AG09309 (cell line): ENCODE measurements around the gene RELCH.
A peak's percentile ranks its signal among the peaks of the same experiment; 100 is the strongest.

ENCODE experiments used
- DNase-seq: peaks from one replicate; pipeline ENCODE4 v3.0.0-alpha.2; 2010; ENCODE audit warnings: low read depth
- H3K4me3 ChIP-seq: 2 replicates; pipeline ENCODE4 v1.5.1; 2011; ENCODE audit warnings: mild to moderate bottlenecking, low read depth, low read length, moderate library complexity; ENCODE audit not compliant: control insufficient read depth
- TF ChIP-seq, protein P1 (sequence below): IDR thresholded peaks from 2 replicates; pipeline ENCODE4 v1.5.1; 2011; ENCODE audit warnings: mild to moderate bottlenecking, low read depth, low read length, inconsistent platforms; ENCODE audit not compliant: insufficient read depth, control insufficient read depth; ENCODE audit errors: missing control alignments

RELCH gene

DNA sequence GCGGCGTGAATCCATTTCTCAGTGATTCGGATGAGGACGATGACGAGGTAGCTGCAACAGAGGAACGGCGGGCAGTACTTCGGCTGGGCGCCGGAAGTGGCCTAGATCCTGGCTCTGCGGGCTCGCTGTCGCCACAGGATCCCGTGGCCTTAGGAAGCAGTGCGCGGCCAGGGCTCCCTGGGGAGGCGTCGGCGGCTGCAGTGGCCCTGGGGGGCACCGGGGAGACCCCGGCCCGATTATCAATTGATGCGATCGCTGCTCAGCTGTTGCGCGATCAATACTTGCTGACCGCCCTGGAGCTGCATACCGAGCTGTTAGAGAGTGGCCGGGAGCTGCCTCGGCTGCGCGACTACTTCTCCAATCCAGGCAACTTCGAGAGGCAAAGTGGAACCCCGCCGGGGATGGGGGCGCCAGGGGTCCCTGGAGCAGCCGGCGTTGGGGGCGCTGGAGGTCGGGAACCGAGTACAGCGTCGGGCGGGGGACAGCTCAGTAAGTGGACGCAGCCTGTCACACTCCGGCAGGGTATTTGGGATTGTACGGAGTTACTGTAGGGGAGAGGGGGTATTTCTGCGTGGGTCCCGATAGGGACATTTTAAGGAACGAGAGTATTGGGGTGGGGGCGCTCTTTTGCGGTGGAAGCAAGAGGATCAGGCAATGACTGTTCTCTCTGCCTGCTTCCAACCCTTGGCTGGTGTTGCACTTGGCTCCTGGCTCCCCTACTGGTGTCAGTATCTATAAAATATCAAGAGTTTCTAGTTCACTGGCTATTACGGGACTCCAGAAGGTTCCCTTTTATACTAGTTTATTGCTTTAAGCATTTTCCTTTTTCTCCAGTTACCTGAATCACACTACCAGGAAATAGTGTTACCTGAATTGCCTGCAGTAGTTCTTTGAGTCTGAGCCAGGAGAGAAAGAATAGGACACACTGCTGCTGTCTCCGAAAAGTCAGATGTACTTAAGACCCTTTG is 772 bp downstream of the RELCH start:
- DNase-seq: no peak
- TF ChIP-seq, protein P1, sequence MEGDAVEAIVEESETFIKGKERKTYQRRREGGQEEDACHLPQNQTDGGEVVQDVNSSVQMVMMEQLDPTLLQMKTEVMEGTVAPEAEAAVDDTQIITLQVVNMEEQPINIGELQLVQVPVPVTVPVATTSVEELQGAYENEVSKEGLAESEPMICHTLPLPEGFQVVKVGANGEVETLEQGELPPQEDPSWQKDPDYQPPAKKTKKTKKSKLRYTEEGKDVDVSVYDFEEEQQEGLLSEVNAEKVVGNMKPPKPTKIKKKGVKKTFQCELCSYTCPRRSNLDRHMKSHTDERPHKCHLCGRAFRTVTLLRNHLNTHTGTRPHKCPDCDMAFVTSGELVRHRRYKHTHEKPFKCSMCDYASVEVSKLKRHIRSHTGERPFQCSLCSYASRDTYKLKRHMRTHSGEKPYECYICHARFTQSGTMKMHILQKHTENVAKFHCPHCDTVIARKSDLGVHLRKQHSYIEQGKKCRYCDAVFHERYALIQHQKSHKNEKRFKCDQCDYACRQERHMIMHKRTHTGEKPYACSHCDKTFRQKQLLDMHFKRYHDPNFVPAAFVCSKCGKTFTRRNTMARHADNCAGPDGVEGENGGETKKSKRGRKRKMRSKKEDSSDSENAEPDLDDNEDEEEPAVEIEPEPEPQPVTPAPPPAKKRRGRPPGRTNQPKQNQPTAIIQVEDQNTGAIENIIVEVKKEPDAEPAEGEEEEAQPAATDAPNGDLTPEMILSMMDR: peak; percentile 15
- H3K4me3 ChIP-seq: peak overlapping the region; percentile 97

DNA sequence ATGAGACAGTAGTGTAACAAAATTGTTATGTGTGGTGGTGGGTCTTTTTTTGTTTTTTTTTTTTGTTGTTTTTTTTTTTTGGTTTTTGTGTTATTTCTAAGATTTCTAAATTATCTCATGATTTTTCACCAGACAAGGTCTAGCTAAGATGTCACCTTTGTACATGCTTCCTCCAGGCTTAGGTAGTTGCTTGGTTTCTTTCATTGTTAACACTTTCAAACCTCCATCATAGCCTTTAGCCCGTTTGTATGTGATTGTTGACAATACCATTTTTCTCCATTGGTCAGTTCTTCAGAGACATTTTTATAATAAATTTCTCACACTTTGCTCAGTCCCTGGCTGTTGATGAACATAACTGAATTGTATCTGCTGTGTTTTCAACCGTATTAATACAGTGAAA is 2.2 kb downstream of the RELCH start:
- H3K4me3 ChIP-seq: no peak overlapping the region

DNA sequence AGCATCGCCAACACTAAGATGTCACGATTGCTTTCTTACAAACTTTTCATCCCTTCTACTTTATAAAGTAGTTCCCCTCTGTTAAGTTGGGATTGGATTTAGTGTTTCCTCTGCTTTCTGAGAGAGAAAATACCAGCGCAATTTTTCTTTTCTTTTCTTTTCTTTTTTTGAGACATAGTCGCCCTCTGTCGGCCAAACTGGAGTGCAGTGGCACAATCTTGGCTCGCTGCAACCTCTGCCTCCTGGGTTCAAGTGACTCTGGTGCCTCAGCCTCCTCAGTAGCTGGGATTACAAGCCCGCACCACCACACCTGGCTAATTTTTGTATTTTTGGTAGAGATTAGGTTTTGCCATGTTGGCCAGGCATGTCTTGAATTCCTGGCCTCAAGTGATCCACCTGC is 9.0 kb downstream of the RELCH start:
- no peak for DNase-seq
- TF ChIP-seq, protein P1: no peak
- no peak overlapping the region for H3K4me3 ChIP-seq

More for the DNA sequence above, 2.2 kb downstream of the RELCH start:
- TF ChIP-seq, protein P1: no peak
- DNase-seq: no peak

DNA sequence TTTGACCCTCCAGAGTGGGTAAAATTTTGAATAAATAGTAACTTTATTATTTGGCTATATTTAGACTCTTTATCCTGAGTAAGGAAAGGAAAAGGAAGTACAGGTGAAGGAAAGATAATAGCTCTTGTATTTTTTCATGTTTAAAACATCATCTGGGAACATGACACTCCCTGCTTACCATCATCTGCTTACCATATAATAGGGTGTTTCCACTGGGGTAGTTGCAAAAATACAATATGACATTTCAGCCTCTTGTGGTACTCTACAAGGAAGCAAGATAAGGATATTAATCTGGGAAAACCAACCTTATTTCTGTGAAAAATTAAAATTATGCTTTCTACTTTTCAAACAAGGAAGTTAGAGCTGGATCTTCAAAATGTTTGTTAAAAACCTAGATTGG is 9.9 kb downstream of the RELCH start:
- TF ChIP-seq, protein P1: no peak
- no peak overlapping the region for H3K4me3 ChIP-seq
- DNase-seq: no peak

DNA sequence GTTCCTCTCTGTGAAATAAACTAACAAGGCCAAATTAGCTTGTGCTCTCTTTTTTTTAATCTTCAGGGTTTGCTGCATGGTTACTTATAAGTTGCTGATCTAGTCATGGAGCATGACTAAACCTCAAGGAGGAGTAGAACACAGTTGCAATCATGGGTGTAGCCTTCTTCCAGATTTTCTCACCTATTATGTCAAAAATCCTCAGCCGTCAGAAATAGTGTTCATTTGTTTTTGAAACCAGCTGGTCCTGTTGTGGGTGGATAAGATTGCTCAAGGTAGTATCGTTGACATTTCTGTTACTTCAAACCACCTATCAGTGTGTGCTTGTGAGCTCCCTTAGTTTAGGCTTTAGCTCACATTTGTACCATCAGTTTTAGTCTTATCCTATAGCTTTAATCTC is 11.2 kb downstream of the RELCH start:
- TF ChIP-seq, protein P1: no peak
- no peak overlapping the region for H3K4me3 ChIP-seq
- DNase-seq: no peak

DNA sequence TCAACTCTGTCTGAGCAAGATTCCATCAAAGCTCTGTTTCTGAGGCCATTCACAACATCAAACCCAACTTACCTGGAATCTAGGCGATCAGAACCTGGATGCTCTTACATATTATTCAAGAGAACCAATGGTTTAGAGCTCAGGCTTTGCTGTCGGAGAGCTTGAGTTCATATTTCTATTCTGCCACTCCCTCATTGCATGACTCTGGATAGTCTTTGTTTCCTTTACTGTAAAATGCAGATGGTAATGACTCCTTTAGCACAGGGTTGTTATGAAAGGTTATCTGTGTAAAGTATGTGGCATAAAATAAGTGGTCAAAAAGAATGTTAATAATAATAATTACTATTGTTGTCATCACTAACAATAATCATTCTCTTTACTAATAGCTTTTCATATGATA is 12.6 kb downstream of the RELCH start:
- DNase-seq: no peak
- TF ChIP-seq, protein P1: no peak
- H3K4me3 ChIP-seq: no peak overlapping the region
